ENCODE measurements around the gene GLRA1. TPM values are rescaled to one million over a fixed set of nuclear protein-coding genes. Genes with fewer than 3 reads are reported as not detected.
"Not testable (repeated sequence)": the region's sequence is repeated elsewhere in the genome, so short reads cannot be mapped to it uniquely, and the experiment has no call there.

The GLRA1 gene
- total RNA-seq, 1 donor from 2014 or later: not detected

- no peak for DNase-seq (ENCODE audit: low spot score)
- Mint-ChIP-seq H3K4me3 (ENCODE audit: unreplicated experiment) (no peak overlapping the region), H3K27me3 (ENCODE audit: low read depth) (no peaks in the 10 kb centered on the region), H3K4me1 (ENCODE audit: low read depth) (peaks cover 3% of the 10 kb centered on the region), H3K36me3 (ENCODE audit: low read depth) (peaks cover 3% of the 10 kb centered on the region), H3K9me3 (ENCODE audit: low read depth) (no peaks in the 10 kb centered on the region), H3K27ac (ENCODE audit: unreplicated experiment) (no peak overlapping the region)
- TF ChIP-seq, protein P1, sequence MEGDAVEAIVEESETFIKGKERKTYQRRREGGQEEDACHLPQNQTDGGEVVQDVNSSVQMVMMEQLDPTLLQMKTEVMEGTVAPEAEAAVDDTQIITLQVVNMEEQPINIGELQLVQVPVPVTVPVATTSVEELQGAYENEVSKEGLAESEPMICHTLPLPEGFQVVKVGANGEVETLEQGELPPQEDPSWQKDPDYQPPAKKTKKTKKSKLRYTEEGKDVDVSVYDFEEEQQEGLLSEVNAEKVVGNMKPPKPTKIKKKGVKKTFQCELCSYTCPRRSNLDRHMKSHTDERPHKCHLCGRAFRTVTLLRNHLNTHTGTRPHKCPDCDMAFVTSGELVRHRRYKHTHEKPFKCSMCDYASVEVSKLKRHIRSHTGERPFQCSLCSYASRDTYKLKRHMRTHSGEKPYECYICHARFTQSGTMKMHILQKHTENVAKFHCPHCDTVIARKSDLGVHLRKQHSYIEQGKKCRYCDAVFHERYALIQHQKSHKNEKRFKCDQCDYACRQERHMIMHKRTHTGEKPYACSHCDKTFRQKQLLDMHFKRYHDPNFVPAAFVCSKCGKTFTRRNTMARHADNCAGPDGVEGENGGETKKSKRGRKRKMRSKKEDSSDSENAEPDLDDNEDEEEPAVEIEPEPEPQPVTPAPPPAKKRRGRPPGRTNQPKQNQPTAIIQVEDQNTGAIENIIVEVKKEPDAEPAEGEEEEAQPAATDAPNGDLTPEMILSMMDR (IDR thresholded peaks at IDR 0.05): no peak
These were observed 61.7 kb downstream of the GLRA1 start for GRCh38 chr5:151862811-151863472.

DNA sequence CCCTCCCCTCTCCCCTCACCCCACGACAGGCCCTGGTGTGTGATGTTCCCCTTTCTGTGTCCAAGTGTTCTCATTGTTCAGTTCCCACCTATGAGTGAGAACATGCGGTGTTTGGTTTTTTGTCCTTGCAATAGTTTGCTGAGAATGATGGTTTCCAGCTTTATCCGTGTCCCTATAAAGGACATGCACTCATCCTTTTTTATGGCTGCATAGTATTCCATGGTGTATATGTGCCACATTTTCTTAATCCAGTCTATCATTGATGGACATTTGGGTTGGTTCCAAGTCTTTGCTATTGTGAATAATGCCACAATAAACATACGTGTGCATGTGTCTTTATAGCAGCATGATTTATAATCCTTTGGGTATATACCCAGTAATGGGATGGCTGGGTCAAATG is 63.8 kb downstream of the GLRA1 start:
- DNase-seq (ENCODE audit: low spot score); H3K27ac Mint-ChIP-seq (ENCODE audit: unreplicated experiment); H3K36me3 Mint-ChIP-seq (ENCODE audit: low read depth); H3K4me1 Mint-ChIP-seq (ENCODE audit: low read depth); H3K4me3 Mint-ChIP-seq (ENCODE audit: unreplicated experiment); H3K27me3 Mint-ChIP-seq (ENCODE audit: low read depth); H3K9me3 Mint-ChIP-seq (ENCODE audit: low read depth): not testable (repeated sequence)

DNA sequence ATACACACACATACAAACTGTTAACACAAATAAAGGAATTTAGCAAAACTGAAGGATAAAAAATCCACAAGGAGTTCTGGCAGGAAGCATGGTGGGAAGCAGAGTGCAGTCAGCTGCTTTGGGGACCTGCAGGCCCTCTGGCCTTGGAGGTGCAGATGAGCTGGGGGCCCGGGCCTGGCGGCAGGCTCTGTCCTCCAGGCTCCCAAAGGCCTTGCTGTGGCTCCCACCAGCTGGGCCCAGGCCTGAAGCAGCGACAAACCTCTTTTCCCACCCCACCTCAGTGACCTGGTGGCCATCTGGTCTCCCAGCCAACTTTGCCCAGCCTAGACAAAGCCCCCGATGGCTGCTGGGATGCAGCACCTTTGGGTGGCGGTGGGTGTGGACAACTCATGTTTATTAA is 67.8 kb downstream of the GLRA1 start:
- TF ChIP-seq, protein P1 (IDR thresholded peaks at IDR 0.05): no peak
- Mint-ChIP-seq H3K4me1 (ENCODE audit: low read depth) (no peaks in the 10 kb centered on the region), H3K27ac (ENCODE audit: unreplicated experiment) (no peak overlapping the region), H3K4me3 (ENCODE audit: unreplicated experiment) (no peak overlapping the region), H3K9me3 (ENCODE audit: low read depth) (peaks cover 3% of the 10 kb centered on the region), H3K27me3 (ENCODE audit: low read depth) (peaks cover 3% of the 10 kb centered on the region), H3K36me3 (ENCODE audit: low read depth) (peaks cover 5% of the 10 kb centered on the region)
- no peak for DNase-seq (ENCODE audit: low spot score)

DNA sequence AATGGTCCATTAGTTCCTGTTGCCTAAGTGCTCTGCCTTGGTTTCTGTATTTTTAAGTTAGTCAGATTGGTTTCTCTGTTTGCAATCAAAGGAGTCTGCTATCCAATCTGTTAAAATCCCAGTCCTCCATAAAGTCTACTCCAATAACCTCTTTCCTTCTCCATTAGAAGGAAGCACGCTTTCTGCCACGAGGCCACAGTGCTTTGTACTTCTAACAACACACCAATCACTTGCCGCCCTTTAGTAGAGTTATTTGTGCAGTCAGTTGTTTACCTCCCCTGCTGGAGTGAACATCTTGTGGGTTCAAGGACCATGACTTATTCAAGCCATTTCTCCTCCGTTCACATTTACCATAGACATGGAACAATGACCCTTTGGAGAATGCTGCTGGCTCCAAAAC is 69.0 kb downstream of the GLRA1 start:
- Mint-ChIP-seq H3K27me3 (ENCODE audit: low read depth) (peaks cover 3% of the 10 kb centered on the region), H3K4me1 (ENCODE audit: low read depth) (no peaks in the 10 kb centered on the region), H3K9me3 (ENCODE audit: low read depth) (peaks cover 3% of the 10 kb centered on the region), H3K4me3 (ENCODE audit: unreplicated experiment) (no peak overlapping the region), H3K27ac (ENCODE audit: unreplicated experiment) (no peak overlapping the region), H3K36me3 (ENCODE audit: low read depth) (peaks cover 3% of the 10 kb centered on the region)
- TF ChIP-seq, protein P1 (IDR thresholded peaks at IDR 0.05): no peak
- no peak for DNase-seq (ENCODE audit: low spot score)

- Mint-ChIP-seq H3K27me3 (ENCODE audit: low read depth) (peaks cover 1% of the 10 kb centered on the region), H3K27ac (ENCODE audit: unreplicated experiment) (no peak overlapping the region), H3K36me3 (ENCODE audit: low read depth) (no peaks in the 10 kb centered on the region), H3K9me3 (ENCODE audit: low read depth) (peaks cover 3% of the 10 kb centered on the region), H3K4me1 (ENCODE audit: low read depth) (no peaks in the 10 kb centered on the region), H3K4me3 (ENCODE audit: unreplicated experiment) (no peak overlapping the region)
- TF ChIP-seq, protein P1 (IDR thresholded peaks at IDR 0.05): no peak
- DNase-seq (ENCODE audit: low spot score): no peak
These were observed 76.8 kb downstream of the GLRA1 start for GRCh38 chr5:151847871-151848270.

DNA sequence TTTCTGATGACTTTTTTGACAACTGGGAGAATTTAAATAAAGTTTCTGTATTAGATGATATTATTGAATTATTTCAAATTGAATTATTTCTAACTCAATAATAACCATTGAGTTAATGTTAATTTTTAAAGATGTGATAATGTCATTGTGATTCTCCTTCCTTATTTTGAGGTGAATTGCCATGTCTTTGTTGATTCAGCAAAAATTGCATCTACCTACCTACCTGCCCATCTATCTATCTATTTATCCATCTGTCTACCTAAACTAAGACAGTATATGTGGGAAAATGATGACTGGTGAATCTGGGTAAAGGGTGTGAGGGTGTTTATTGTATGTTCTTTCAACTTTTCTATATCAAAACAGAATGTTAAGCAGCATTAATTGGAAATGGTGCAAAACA is 77.9 kb downstream of the GLRA1 start:
- H3K27ac Mint-ChIP-seq (ENCODE audit: unreplicated experiment): no peak overlapping the region
- no peak overlapping the region for H3K4me3 Mint-ChIP-seq (ENCODE audit: unreplicated experiment)
- H3K9me3 Mint-ChIP-seq (ENCODE audit: low read depth): peaks cover 3% of the 10 kb centered on the region
- no peak for DNase-seq (ENCODE audit: low spot score)
- no peaks in the 10 kb centered on the region for H3K36me3 Mint-ChIP-seq (ENCODE audit: low read depth)
- H3K27me3 Mint-ChIP-seq (ENCODE audit: low read depth): peaks cover 1% of the 10 kb centered on the region
- no peaks in the 10 kb centered on the region for H3K4me1 Mint-ChIP-seq (ENCODE audit: low read depth)
- TF ChIP-seq, protein P1 (IDR thresholded peaks at IDR 0.05): no peak

DNA sequence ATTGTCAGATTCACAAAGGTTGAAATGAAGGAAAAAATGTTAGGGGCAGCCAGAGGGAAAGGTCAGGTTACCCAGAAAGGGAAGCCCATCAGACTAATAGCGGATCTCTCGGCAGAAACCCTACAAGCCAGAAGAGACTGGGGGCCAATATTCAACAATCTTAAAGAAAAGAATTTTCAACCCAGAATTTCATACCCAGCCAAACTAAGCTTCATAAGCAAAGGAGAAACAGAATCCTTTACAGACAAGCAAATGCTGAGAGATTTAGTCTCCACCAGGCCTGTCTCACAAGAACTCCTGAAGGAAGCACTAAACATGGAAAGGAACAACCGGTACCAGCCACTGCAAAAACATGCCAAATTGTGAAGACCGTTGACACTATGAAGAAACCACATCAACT is 91.8 kb downstream of the GLRA1 start:
- H3K9me3 Mint-ChIP-seq (ENCODE audit: low read depth): peaks cover 65% of the 10 kb centered on the region

More for the DNA sequence above, 91.8 kb downstream of the GLRA1 start:
- H3K27ac Mint-ChIP-seq (ENCODE audit: unreplicated experiment); H3K4me1 Mint-ChIP-seq (ENCODE audit: low read depth); H3K27me3 Mint-ChIP-seq (ENCODE audit: low read depth); DNase-seq (ENCODE audit: low spot score); H3K4me3 Mint-ChIP-seq (ENCODE audit: unreplicated experiment): not testable (repeated sequence)
- peaks cover 54% of the 10 kb centered on the region for H3K36me3 Mint-ChIP-seq (ENCODE audit: low read depth)
